GM12891 (cell line): ENCODE data around the gene L2HGDH.

Experiments
- POLR2A ChIP-seq: IDR thresholded peaks from 2 replicates; pipeline ENCODE4 v1.6.1; 2011; ENCODE audit warnings: low read depth, low read length, control low read depth
- SPI1 ChIP-seq: IDR thresholded peaks from 2 replicates; pipeline ENCODE4 v1.6.1; 2011; ENCODE audit warnings: low read depth, low read length, control low read depth
- TAF1 ChIP-seq: IDR thresholded peaks from 2 replicates; pipeline ENCODE4 v1.6.1; 2011; ENCODE audit warnings: low read depth, low read length, control low read depth

GRCh38 chr14:50340045-50340444 lies 28.0 kb upstream of the L2HGDH start:
- TF ChIP-seq TAF1: no peak
- no peak for TF ChIP-seq POLR2A
- TF ChIP-seq SPI1: no peak
